ENCODE measurements around the gene RMI2.

DNA sequence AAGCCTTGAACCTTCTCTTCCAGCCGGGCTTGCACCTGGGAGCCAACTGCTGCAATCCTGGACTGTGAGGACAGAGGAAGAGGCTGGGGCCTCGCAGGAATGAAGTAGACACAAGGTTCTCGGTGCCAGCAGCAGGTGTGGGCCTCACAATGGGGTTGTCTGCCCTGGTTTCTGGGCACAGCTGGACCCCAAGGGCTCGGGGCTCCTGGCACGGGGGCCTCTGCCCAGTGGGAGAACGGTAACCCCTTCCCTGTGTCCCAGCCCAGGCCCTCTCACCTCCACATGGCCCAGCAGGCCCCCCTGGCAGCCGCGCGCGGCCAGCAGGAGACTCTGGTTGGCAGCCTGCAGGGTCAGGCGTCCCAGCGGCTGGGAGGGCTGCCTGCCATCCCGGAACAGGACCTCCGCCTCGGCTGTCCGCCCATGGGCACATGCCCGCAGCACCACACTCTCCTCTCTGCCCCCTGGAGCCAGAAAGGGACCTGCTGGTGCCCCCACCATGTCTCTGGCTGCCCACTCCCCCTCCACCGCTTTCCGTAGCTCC, 46.9 kb downstream of the RMI2 start:
- TF ChIP-seq, protein P1, sequence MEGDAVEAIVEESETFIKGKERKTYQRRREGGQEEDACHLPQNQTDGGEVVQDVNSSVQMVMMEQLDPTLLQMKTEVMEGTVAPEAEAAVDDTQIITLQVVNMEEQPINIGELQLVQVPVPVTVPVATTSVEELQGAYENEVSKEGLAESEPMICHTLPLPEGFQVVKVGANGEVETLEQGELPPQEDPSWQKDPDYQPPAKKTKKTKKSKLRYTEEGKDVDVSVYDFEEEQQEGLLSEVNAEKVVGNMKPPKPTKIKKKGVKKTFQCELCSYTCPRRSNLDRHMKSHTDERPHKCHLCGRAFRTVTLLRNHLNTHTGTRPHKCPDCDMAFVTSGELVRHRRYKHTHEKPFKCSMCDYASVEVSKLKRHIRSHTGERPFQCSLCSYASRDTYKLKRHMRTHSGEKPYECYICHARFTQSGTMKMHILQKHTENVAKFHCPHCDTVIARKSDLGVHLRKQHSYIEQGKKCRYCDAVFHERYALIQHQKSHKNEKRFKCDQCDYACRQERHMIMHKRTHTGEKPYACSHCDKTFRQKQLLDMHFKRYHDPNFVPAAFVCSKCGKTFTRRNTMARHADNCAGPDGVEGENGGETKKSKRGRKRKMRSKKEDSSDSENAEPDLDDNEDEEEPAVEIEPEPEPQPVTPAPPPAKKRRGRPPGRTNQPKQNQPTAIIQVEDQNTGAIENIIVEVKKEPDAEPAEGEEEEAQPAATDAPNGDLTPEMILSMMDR (IDR thresholded peaks at IDR 0.05), result no peak
- no peak for TF ChIP-seq POLR2A (IDR thresholded peaks at IDR 0.05)
